GM18519 (cell line): ENCODE data around the gene TRERF1.

Experiments used
- ATAC-seq: cut with Tn5 transposase; IDR thresholded peaks from one replicate; pipeline ENCODE4 v1.9.1; 2021; ENCODE audit warnings: mild to moderate bottlenecking, moderate library complexity; ENCODE audit not compliant: unreplicated experiment, low FRiP score

TRERF1 gene

GRCh38 chr6:42427871-42428270 is 23.9 kb downstream of the TRERF1 start:
- ATAC-seq = no peak

- ATAC-seq = no peak
These were observed 25.5 kb downstream of the TRERF1 start for GRCh38 chr6:42426191-42426590.

GRCh38 chr6:42424906-42425474 is 26.7 kb downstream of the TRERF1 start:
- no peak for ATAC-seq

- no peak for ATAC-seq
These were observed 28.5 kb downstream of the TRERF1 start for GRCh38 chr6:42423244-42423643.

- ATAC-seq = no peak
These were observed 31.0 kb downstream of the TRERF1 start for GRCh38 chr6:42420741-42421140.

- no peak for ATAC-seq
These were observed 32.0 kb downstream of the TRERF1 start for GRCh38 chr6:42419490-42420280.

GRCh38 chr6:42418724-42419123 is 33.0 kb downstream of the TRERF1 start:
- ATAC-seq = no peak

- ATAC-seq = no peak
These were observed 34.0 kb downstream of the TRERF1 start for GRCh38 chr6:42417641-42418112.

- no peak for ATAC-seq
These were observed 40.3 kb downstream of the TRERF1 start for GRCh38 chr6:42411406-42411805.

GRCh38 chr6:42410861-42411260 is 40.9 kb downstream of the TRERF1 start:
- no peak for ATAC-seq

GRCh38 chr6:42409581-42409980 is 42.1 kb downstream of the TRERF1 start:
- ATAC-seq = no peak

GRCh38 chr6:42407379-42407778 is 44.3 kb downstream of the TRERF1 start:
- ATAC-seq = no peak

- no peak for ATAC-seq
These were observed 45.1 kb downstream of the TRERF1 start for GRCh38 chr6:42406306-42407280.

- ATAC-seq = no peak
These were observed 46.7 kb downstream of the TRERF1 start for GRCh38 chr6:42405021-42405420.

- no peak for ATAC-seq
These were observed 47.2 kb downstream of the TRERF1 start for GRCh38 chr6:42404484-42404883.

GRCh38 chr6:42403831-42404230 is 47.9 kb downstream of the TRERF1 start:
- no peak for ATAC-seq

GRCh38 chr6:42403421-42403820 is 48.3 kb downstream of the TRERF1 start:
- no peak for ATAC-seq

- no peak for ATAC-seq
These were observed 49.5 kb downstream of the TRERF1 start for GRCh38 chr6:42402184-42402583.

- ATAC-seq = no peak
These were observed 50.1 kb downstream of the TRERF1 start for GRCh38 chr6:42401613-42401951.

GRCh38 chr6:42400886-42401612 is 50.7 kb downstream of the TRERF1 start:
- ATAC-seq = no peak
